NT2/D1 (cell line): ENCODE results near the gene RASAL1.

Experiments
- SUZ12 ChIP-seq: IDR thresholded peaks from 2 replicates; pipeline ENCODE4 v1.6.1; 2011; ENCODE audit not compliant: insufficient read length, insufficient read depth; ENCODE audit errors: extremely low read depth
- YY1 ChIP-seq: IDR thresholded peaks from 2 replicates; pipeline ENCODE4 v1.6.1; 2011; ENCODE audit not compliant: insufficient read length, insufficient read depth
- ZNF274 ChIP-seq: IDR thresholded peaks from 2 replicates; pipeline ENCODE4 v1.6.1; 2011; ENCODE audit warnings: mild to moderate bottlenecking, low read depth, low read length

GRCh38 chr12:113069149-113069548 is 66.4 kb downstream of the RASAL1 start:
- TF ChIP-seq SUZ12 (no peak), ZNF274 (no peak), YY1 (no peak)
